Measurements from ENCODE around the gene TRDMT1. TPM values are rescaled to one million over a fixed set of nuclear protein-coding genes. Genes with fewer than 3 reads are reported as not detected.

The TRDMT1 gene
- total and polyA plus RNA-seq, 2 donors (not counting 1 experiment from before 2014, with no cell fraction given), result 3.0 to 20.4 TPM

DNA sequence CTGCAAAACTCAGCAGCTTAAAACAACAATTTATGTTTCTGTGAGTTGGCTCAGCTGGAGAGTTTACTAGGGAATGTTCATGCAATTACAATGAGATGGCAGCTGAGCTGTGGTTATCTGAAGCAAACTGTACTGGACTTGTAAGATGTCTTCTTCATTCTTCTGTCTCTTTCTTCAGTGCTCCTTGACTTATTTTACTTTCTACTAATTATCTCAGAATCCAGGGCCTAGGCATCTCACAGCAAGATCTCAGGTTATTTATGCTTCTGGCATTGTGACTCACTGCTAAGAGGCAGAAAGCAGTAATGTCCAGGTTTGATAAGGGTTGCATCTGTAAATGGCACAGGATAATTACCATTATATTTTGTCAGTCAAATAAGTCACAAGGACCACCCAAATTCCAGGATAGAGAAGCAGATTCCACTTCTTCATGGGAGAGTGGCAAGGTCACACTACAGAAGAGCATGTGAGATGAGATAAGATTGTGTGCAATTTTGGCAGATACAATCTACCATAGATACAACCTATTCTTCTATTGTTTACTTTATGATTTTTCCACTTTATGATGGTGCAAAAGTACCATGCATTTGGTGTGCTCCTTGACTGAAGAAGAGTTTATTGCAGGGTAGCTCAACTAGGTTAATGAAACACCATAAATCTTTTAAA lies 43.4 kb upstream of the TRDMT1 start:
- H3K36me3 ChIP-seq (replicated peaks in 1 of 2; ENCODE audit: control extremely low read depth in 1 of 2, control insufficient read depth in 1 of 2, extremely low read depth in 1 of 2, insufficient read depth in 2 of 2, low read length in 1 of 2), result no peaks in the 10 kb centered on the region
- POLR2A ChIA-PET, result no interaction called here
- H3K27ac Mint-ChIP-seq, result no peak overlapping the region

DNA sequence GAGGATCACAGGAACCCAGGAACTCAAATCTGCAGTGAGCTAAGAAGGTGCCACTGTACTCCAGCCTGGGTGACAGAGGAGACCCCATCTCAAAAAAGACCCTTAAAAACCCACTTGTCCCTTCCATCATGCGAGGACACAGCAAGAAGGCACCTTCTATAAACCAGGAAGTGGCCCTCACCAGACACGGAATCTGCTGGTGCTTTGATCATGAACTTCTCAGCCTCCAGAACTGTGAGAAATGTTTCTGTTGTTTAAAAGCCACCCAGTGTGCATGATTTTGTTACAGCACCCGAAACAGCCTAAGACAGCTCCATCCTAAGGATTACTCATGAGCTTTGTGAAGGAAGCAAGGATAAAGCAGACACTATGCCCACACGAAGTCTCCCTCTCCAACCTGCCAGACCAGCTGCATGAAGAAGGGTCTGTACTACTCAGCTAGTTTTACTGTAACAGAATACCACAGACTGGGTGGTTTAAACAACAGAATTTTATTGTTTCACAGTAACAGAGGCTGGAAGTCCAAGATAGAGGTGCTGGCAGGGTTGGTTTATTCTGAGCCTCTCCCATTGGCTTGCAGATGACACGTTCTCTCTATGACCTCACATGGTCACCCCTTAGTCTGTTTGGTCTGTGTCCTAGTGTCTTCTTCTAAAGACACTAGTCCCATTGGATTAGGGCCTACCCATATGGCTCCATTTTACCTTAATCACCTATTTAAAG lies 40.3 kb upstream of the TRDMT1 start:
- intact Hi-C loops (cut with micrococcal nuclease), result no loop called here
- Mint-ChIP-seq H3K4me1 (no peaks in the 10 kb centered on the region), H3K9me3 (ENCODE audit: insufficient read depth) (no peaks in the 10 kb centered on the region), H3K4me3 (no peak overlapping the region), H3K27ac (no peak overlapping the region), H3K27me3 (peaks cover 6% of the 10 kb centered on the region)
- H3K4me2 ChIP-seq (replicated peaks; ENCODE audit: low read depth, low read length, poor library complexity, severe bottlenecking), result no peak overlapping the region
- H3K36me3 ChIP-seq (replicated peaks in 1 of 2; ENCODE audit: control extremely low read depth in 1 of 2, control insufficient read depth in 1 of 2, extremely low read depth in 1 of 2, insufficient read depth in 2 of 2, low read length in 1 of 2), result peaks cover 9 to 16% of the 10 kb centered on the region in 2 experiments
- TF ChIP-seq, protein P1, sequence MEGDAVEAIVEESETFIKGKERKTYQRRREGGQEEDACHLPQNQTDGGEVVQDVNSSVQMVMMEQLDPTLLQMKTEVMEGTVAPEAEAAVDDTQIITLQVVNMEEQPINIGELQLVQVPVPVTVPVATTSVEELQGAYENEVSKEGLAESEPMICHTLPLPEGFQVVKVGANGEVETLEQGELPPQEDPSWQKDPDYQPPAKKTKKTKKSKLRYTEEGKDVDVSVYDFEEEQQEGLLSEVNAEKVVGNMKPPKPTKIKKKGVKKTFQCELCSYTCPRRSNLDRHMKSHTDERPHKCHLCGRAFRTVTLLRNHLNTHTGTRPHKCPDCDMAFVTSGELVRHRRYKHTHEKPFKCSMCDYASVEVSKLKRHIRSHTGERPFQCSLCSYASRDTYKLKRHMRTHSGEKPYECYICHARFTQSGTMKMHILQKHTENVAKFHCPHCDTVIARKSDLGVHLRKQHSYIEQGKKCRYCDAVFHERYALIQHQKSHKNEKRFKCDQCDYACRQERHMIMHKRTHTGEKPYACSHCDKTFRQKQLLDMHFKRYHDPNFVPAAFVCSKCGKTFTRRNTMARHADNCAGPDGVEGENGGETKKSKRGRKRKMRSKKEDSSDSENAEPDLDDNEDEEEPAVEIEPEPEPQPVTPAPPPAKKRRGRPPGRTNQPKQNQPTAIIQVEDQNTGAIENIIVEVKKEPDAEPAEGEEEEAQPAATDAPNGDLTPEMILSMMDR (IDR thresholded peaks at IDR 0.05), result no peak
- TF ChIP-seq EZH2 (IDR thresholded peaks at IDR 0.05; ENCODE audit: borderline replicate concordance, insufficient read depth, low read depth, low read length, poor library complexity, severe bottlenecking), result no peak
- CTCF ChIA-PET, result interaction anchor here (1.4 kb wide), 1 partner anchor 15 kb away, joined by 5 read pairs; no protein-coding TSS in a partner anchor
- no peaks in the 10 kb centered on the region for H3K27me3 ChIP-seq (replicated peaks in 1 of 4; ENCODE audit: control extremely low read depth in 1 of 4, control insufficient read depth in 3 of 4, insufficient read depth in 4 of 4, low read length in 3 of 4)
- DNase-seq, result no peak
- H3K4me1 ChIP-seq (ENCODE audit: control insufficient read depth in 2 of 2, insufficient read depth in 2 of 2, low read length in 2 of 2), result no peaks in the 10 kb centered on the region
- peaks cover 0 to 1% (median 0%) of the 10 kb centered on the region in 3 donors for H3K9me3 ChIP-seq (ENCODE audit: control extremely low read depth in 1 of 3, control insufficient read depth in 2 of 3, insufficient read depth in 1 of 3, low read length in 2 of 3)
- H3K4me3 ChIP-seq (ENCODE audit: control extremely low read depth in 1 of 5, extremely low read depth in 1 of 5, insufficient read depth in 1 of 5, low read depth in 2 of 5, low read length in 4 of 5), result no peak overlapping the region
- no peak overlapping the region for H3K9ac ChIP-seq (ENCODE audit: low read length)
- H3K79me2 ChIP-seq (ENCODE audit: control insufficient read depth, insufficient read depth, low read length), result no peaks in the 10 kb centered on the region
- peaks cover under 1% of the 10 kb centered on the region for H4K20me1 ChIP-seq (ENCODE audit: control insufficient read depth, insufficient read depth, low read length, poor library complexity, severe bottlenecking)
- H3K27ac ChIP-seq (ENCODE audit: low read length in 2 of 2), result no peak overlapping the region
- 94% methylated on average over 3 of the region's 5 CpGs for WGBS (ENCODE audit: insufficient coverage)
- POLR2A ChIA-PET, result no interaction called here
- no peak overlapping the region for H2AFZ ChIP-seq (ENCODE audit: insufficient read depth, low read depth, low read length, poor library complexity, severe bottlenecking)
- no peak for ATAC-seq (ENCODE audit: low read depth)

More for the DNA sequence above, 43.4 kb upstream of the TRDMT1 start:
- Histone ChIP-seq H3K4me3 (ENCODE audit: control extremely low read depth in 1 of 5, extremely low read depth in 1 of 5, insufficient read depth in 1 of 5, low read depth in 2 of 5, low read length in 4 of 5) (no peak overlapping the region), H4K20me1 (ENCODE audit: control insufficient read depth, insufficient read depth, low read length, poor library complexity, severe bottlenecking) (no peaks in the 10 kb centered on the region), H3K9ac (ENCODE audit: low read length) (no peak overlapping the region), H3K4me2 (replicated peaks; ENCODE audit: low read depth, low read length, poor library complexity, severe bottlenecking) (no peak overlapping the region), H3K27me3 (replicated peaks in 1 of 4; ENCODE audit: control extremely low read depth in 1 of 4, control insufficient read depth in 3 of 4, insufficient read depth in 4 of 4, low read length in 3 of 4) (no peaks in the 10 kb centered on the region), H3K4me1 (ENCODE audit: control insufficient read depth in 2 of 2, insufficient read depth in 2 of 2, low read length in 2 of 2) (no peaks in the 10 kb centered on the region), H3K27ac (ENCODE audit: low read length in 2 of 2) (no peak overlapping the region), H2AFZ (ENCODE audit: insufficient read depth, low read depth, low read length, poor library complexity, severe bottlenecking) (no peak overlapping the region), H3K79me2 (ENCODE audit: control insufficient read depth, insufficient read depth, low read length) (no peaks in the 10 kb centered on the region), H3K9me3 (ENCODE audit: control extremely low read depth in 1 of 3, control insufficient read depth in 2 of 3, insufficient read depth in 1 of 3, low read length in 2 of 3) (peaks cover 0 to 1% (median 0%) of the 10 kb centered on the region in 3 donors)
- CTCF ChIA-PET, result no interaction called here
- no peak overlapping the region for H3K4me3 Mint-ChIP-seq
- no peaks in the 10 kb centered on the region for H3K4me1 Mint-ChIP-seq
- H3K9me3 Mint-ChIP-seq (ENCODE audit: insufficient read depth), result no peaks in the 10 kb centered on the region
- intact Hi-C loops (cut with micrococcal nuclease), result no loop called here
- TF ChIP-seq, protein P1 (IDR thresholded peaks at IDR 0.05), result no peak
- no peak for TF ChIP-seq EZH2 (IDR thresholded peaks at IDR 0.05; ENCODE audit: borderline replicate concordance, insufficient read depth, low read depth, low read length, poor library complexity, severe bottlenecking)
- peaks cover 6% of the 10 kb centered on the region for H3K27me3 Mint-ChIP-seq
- DNase-seq (no peak), ATAC-seq (ENCODE audit: low read depth) (no peak)

Measured in B cell (primary cell).